ENCODE data around the gene REEP1. TPM values are rescaled to one million over a fixed set of nuclear protein-coding genes. Genes with fewer than 3 reads are reported as not detected.
A peak's percentile ranks its signal among the peaks of the same experiment; 100 is the strongest.

REEP1 gene
- total and polyA plus RNA-seq, 2 of the 8 experiments (the other 6 are each of a cell fraction or from before 2014, with no cell fraction given), result 0.74 to 1.5 TPM

DNA sequence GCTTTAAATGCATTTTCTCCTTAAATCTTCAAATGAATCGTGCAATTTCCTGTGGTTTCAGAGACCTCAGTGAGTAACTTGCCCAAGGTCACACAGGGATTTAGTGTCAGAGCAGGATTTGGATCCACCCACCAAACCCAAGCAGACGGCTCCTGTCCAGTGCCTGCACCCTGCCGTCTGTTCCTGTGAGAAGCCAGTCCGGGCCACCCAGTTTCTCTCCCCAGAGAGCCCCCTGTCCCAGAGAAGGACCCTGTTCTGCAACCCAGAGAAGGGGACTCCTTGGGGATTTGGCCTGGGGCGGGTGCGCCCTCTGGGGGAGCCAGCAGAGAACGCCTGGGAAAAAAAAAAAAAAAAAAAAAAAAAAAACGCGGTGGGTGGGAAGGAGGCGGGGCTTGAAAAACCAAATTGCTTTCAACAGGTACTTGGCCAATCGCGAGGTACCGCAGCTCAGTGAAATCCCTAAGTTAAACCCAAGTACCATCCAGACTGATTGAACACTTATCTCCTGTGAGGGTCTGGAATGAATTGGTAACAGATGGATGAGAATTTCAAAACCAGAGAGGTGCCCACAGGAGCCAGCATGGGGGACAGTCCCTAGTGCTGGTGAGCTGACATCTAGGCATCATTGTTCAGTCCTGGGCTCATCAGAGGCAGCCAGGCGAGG, 30.9 kb upstream of the REEP1 start (continued):
- TF ChIP-seq, protein P1, sequence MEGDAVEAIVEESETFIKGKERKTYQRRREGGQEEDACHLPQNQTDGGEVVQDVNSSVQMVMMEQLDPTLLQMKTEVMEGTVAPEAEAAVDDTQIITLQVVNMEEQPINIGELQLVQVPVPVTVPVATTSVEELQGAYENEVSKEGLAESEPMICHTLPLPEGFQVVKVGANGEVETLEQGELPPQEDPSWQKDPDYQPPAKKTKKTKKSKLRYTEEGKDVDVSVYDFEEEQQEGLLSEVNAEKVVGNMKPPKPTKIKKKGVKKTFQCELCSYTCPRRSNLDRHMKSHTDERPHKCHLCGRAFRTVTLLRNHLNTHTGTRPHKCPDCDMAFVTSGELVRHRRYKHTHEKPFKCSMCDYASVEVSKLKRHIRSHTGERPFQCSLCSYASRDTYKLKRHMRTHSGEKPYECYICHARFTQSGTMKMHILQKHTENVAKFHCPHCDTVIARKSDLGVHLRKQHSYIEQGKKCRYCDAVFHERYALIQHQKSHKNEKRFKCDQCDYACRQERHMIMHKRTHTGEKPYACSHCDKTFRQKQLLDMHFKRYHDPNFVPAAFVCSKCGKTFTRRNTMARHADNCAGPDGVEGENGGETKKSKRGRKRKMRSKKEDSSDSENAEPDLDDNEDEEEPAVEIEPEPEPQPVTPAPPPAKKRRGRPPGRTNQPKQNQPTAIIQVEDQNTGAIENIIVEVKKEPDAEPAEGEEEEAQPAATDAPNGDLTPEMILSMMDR (IDR thresholded peaks at IDR 0.05; ENCODE audit: control extremely low read depth in 1 of 3, insufficient read depth in 1 of 3, low read depth in 1 of 3, low read length in 3 of 3), result peak; percentile 43 to 68 (median 48)
- peak; percentile 81 to 84 for TF ChIP-seq RAD21 (IDR thresholded peaks at IDR 0.05 in 1 of 2, conservative IDR thresholded peaks at IDR 0.05 in 1 of 2; ENCODE audit: low read depth in 2 of 2, low read length in 2 of 2)
- no peak for TF ChIP-seq JUND (IDR thresholded peaks at IDR 0.05; ENCODE audit: low read length)
- no peak for TF ChIP-seq POLR2AphosphoS5 (IDR thresholded peaks at IDR 0.05; ENCODE audit: low read depth, low read length)
- no peak for TF ChIP-seq HDAC6 (IDR thresholded peaks at IDR 0.05; ENCODE audit: low read depth, low read length)
- no peak for TF ChIP-seq GABPA (IDR thresholded peaks at IDR 0.05; ENCODE audit: borderline replicate concordance, insufficient read depth, low read length)
- TF ChIP-seq HDAC2 (IDR thresholded peaks at IDR 0.05; ENCODE audit: borderline replicate concordance in 1 of 2, low read depth in 2 of 2, low read length in 2 of 2), result no peak
- no peak for TF ChIP-seq CBX8 (IDR thresholded peaks at IDR 0.05; ENCODE audit: borderline replicate concordance, low read depth, low read length)

Data from H1 (cell line).